Measurements from ENCODE around the gene ATAD2B.

GRCh38 chr2:23791030-23791429 is 135.9 kb downstream of the ATAD2B start:
- no peak for TF ChIP-seq CTCF (IDR thresholded peaks at IDR 0.05)
- TF ChIP-seq POLR2AphosphoS5 (IDR thresholded peaks at IDR 0.05): no peak

Data from sigmoid colon (tissue), 4 donors.